A549 (cell line): ENCODE data around the gene KIF1C. TPM values are rescaled to one million over a fixed set of nuclear protein-coding genes. Genes with fewer than 3 reads are reported as not detected.

Source experiments
- ATAC-seq, 2 experiments: fragments of 200-7000 bp in 1 of 2; fragments of >200 bp in 1 of 2; cut with Nextera tagmentation in 1 of 2; cut with Tn5 transposase in 1 of 2; 3 replicates each; pipeline versions ENCODE4 v1.8.0 to v1.9.1; 2018 to 2020; ENCODE audit warnings: mild to moderate bottlenecking in 1 of 2, moderate library complexity in 1 of 2
- CTCF ChIA-PET: fragments of 300-600 bp; sonication (Branson Sonifier 250); formaldehyde crosslinking; extraction: SDS; loops from one replicate; lab custom pipeline; 2021; ENCODE audit warnings: antibody characterized with exemption, inconsistent platforms; lab: Yijun Ruan, JAX
- POLR2A ChIA-PET: fragments of 350-600 bp; formaldehyde crosslinking; extraction: SDS; loops from one replicate; lab custom pipeline; 2021; ENCODE audit warnings: antibody characterized with exemption, inconsistent platforms; lab: Yijun Ruan, JAX
- DNase-seq, 2 experiments: peaks; one replicate each; pipeline versions ENCODE4 v3.0.0 to v3.0.0-alpha.2; 2011 to 2016; ENCODE audit warnings: low read depth in 1 of 2, low spot score in 1 of 2
- FAIRE-seq: peaks from 2 replicates; lab custom pipeline; 2011; peaks lifted over from hg19 to GRCh38; lab: Jason Lieb, UNC
- H3K27ac ChIP-seq, 2 experiments: fragments of >200 bp; sonication (Bioruptor Twin); formaldehyde crosslinking; 3 replicates each; pipeline ENCODE4 v1.5.1; 2016 to 2017
- H3K4me1 ChIP-seq: fragments of >200 bp; sonication (Bioruptor Twin); formaldehyde crosslinking; 3 replicates; pipeline ENCODE4 v1.6.1; 2016
- H3K4me2 ChIP-seq: fragments of >200 bp; sonication (Bioruptor Twin); formaldehyde crosslinking; 3 replicates; pipeline ENCODE4 v1.6.1; 2016
- H3K4me3 ChIP-seq: fragments of >200 bp; sonication (Bioruptor Twin); formaldehyde crosslinking; 3 replicates; pipeline ENCODE4 v1.5.1; 2016
- H3K9me3 ChIP-seq: fragments of >200 bp; sonication (Bioruptor Twin); formaldehyde crosslinking; 3 replicates; pipeline ENCODE4 v1.6.1; 2016
- CEBPB ChIP-seq, 2 experiments: fragments of >200 bp in 1 of 2; sonication (Bioruptor Twin) in 1 of 2; formaldehyde crosslinking in 1 of 2; IDR thresholded peaks; 2 replicates each; pipeline ENCODE4 v1.6.1; 2012 to 2016
- CHD2 ChIP-seq: fragments of 150-350 bp; IDR thresholded peaks from 2 replicates; pipeline ENCODE4 v1.6.1; 2014; ENCODE audit warnings: low read length; ENCODE audit not compliant: partially characterized antibody
- EHF ChIP-seq: fragments of 250-450 bp; sonication (Bioruptor Pico); IDR thresholded peaks from 2 replicates; pipeline ENCODE4 v1.5.0; 2020; ENCODE audit warnings: mild to moderate bottlenecking
- FOSB ChIP-seq: fragments of 250-450 bp; sonication (Bioruptor Pico); IDR thresholded peaks from 2 replicates; pipeline ENCODE4 v1.5.0; 2020; ENCODE audit warnings: mild to moderate bottlenecking, moderate library complexity
- FOSL2 ChIP-seq, 2 experiments: fragments of 450-650 bp in 1 of 2; fragments of >200 bp in 1 of 2; sonication (Bioruptor Twin) in 1 of 2; formaldehyde crosslinking; IDR thresholded peaks; 2 replicates each; pipeline versions ENCODE4 v1.5.0 to v1.6.1; 2016 to 2020; ENCODE audit warnings: mild to moderate bottlenecking in 1 of 2, moderate library complexity in 1 of 2
- FOXS1 ChIP-seq: fragments of 250-450 bp; sonication (Bioruptor Pico); IDR thresholded peaks from 2 replicates; pipeline ENCODE4 v1.5.0; 2020; ENCODE audit warnings: mild to moderate bottlenecking, moderate library complexity
- HOXA7 ChIP-seq: fragments of 250-450 bp; sonication (Bioruptor Pico); IDR thresholded peaks from 2 replicates; pipeline ENCODE4 v1.5.0; 2020; ENCODE audit warnings: mild to moderate bottlenecking, moderate library complexity
- HOXB5 ChIP-seq: fragments of 250-450 bp; sonication (Bioruptor Pico); IDR thresholded peaks from 2 replicates; pipeline ENCODE4 v1.5.0; 2020; ENCODE audit warnings: mild to moderate bottlenecking, moderate library complexity
- JUN ChIP-seq, 2 experiments: fragments of >200 bp; sonication (Bioruptor Twin); formaldehyde crosslinking; IDR thresholded peaks; 2 replicates in 1 of 2; 3 replicates in 1 of 2; pipeline ENCODE4 v1.6.1; 2016 to 2017
- KDM1A ChIP-seq: fragments of 200-600 bp; sonication (generic); IDR thresholded peaks from 2 replicates; pipeline ENCODE4 v1.6.1; 2016; ENCODE audit warnings: low read depth, mild to moderate bottlenecking
- MAZ ChIP-seq: fragments of 150-350 bp; IDR thresholded peaks from 2 replicates; pipeline ENCODE4 v1.6.1; 2014; ENCODE audit warnings: antibody characterized with exemption, low read depth, low read length, borderline replicate concordance
- MYC ChIP-seq: IDR thresholded peaks from 2 replicates; pipeline ENCODE4 v1.6.1; 2012; ENCODE audit warnings: mild to moderate bottlenecking, inconsistent platforms, low read length, improper control_type of control experiment, borderline replicate concordance
- PHF8 ChIP-seq: fragments of 200-600 bp; sonication (generic); IDR thresholded peaks from 2 replicates; pipeline ENCODE4 v1.6.1; 2016; ENCODE audit warnings: low read depth, mild to moderate bottlenecking, antibody characterized with exemption, moderate library complexity, borderline replicate concordance
- POLR2A ChIP-seq: IDR thresholded peaks from 2 replicates; pipeline ENCODE4 v1.6.1; 2012; ENCODE audit warnings: mild to moderate bottlenecking, low read length
- WGBS: methylation state at CpG from one replicate; pipeline ENCODE4 v1.1.6; 2017; ENCODE audit errors: missing lambda C conversion rate; 5-methylcytosine and 5-hydroxymethylcytosine counted together
- polyA plus RNA-seq, 4 experiments: library from polyadenylated mRNA; depleted of rRNA in 3 of 4; stranded (reverse); fragments of >200 nt; fragmentation: RNase III in 1 of 4; extraction: RNeasy Plus Mini Kit Qiagen cat#74134 plus additional on column Dnase treatment in 1 of 4; gene quantifications; 2 replicates in 3 of 4; 3 replicates in 1 of 4; pipeline ENCODE4 v1.2.3, GENCODE V29; 2011 to 2017
- TF ChIP-seq, protein P1 (sequence below): fragments of >200 bp; sonication (Bioruptor Twin); formaldehyde crosslinking; IDR thresholded peaks from 2 replicates; pipeline ENCODE4 v1.6.1; 2016
- TF ChIP-seq, protein P2 (sequence below): IDR thresholded peaks from 2 replicates; pipeline ENCODE4 v1.6.1; 2012
- TF ChIP-seq, protein P3 (sequence below): IDR thresholded peaks from 2 replicates; pipeline ENCODE4 v1.6.1; 2012; ENCODE audit warnings: low read depth, borderline replicate concordance
- TF ChIP-seq, protein P4 (sequence below): fragments of 450-650 bp; IDR thresholded peaks from 2 replicates; pipeline ENCODE4 v1.6.1; 2014; ENCODE audit warnings: antibody characterized with exemption
- TF ChIP-seq, protein P5 (sequence below): fragments of 200-600 bp; sonication (generic); IDR thresholded peaks from 2 replicates; pipeline ENCODE4 v1.6.1; 2016; ENCODE audit warnings: antibody characterized with exemption, mild to moderate bottlenecking, moderate library complexity
- TF ChIP-seq, protein P6 (sequence below): fragments of >200 bp; sonication (Bioruptor Twin); formaldehyde crosslinking; IDR thresholded peaks from 3 replicates; pipeline ENCODE4 v1.6.1; 2016
- TF ChIP-seq, protein P7 (sequence below): IDR thresholded peaks from 2 replicates; pipeline ENCODE4 v1.6.1; 2012

Gene KIF1C
- polyA plus RNA-seq, 2 of the 4 experiments (the other 2 are of a cell fraction): 48.4 to 77.4 TPM

DNA sequence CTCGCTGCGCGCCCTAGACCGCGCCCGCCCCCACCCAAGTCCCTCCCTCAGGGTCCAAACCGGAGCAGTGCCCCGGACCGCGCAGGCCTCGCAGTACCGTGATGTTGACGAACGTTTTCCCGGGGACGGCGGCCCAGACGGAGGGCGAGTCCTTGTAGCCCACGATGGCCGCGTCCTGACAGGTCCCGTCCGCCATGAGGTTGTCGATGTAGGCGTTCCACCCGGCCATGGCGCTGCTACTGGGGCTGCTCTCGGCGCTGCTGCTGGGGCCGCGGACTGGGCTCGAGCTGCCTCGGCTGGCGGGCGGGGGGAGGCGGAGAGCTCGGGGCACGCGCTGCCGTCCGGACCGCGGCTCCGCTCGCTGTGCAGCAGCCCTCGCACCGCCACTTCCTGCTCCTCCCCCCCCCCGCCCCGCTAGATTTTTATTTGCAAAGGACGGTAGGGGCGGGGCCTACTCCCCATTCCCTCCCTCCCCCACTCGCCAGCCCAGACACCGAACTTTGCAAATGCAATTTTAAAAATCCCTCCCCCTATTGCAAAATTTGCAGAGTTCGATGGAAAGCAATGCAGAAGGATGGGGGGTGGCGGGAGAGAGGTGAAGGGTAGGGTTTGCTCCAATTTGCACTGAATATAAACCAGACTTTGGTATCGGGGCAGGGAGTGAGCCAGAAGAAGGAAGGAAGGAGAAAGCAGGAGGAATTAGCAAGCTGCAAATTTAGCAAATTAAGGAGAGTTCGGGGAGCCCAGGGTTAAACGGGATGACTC, 49.4 kb upstream of the KIF1C start, which contains the start of gene PFN1:
PFN1 (minus strand) TSS at position 365 of the 765 bp plus-strand sequence; CDS start at position 229, 136 bp downstream.
- Histone ChIP-seq H3K27ac (peak within 1 kb of the TSS; percentile 99), H3K4me1 (peaks cover 54% of the 10 kb centered on the region), H3K4me3 (peak within 1 kb of the TSS; percentile 98), H3K9me3 (no peaks in the 10 kb centered on the region), H3K4me2 (peak within 1 kb of the TSS; percentile 99)
- DNase-seq (peak; percentile 90 to 95), ATAC-seq (peak; percentile 28 to 44), FAIRE-seq (no peak)
- ChIA-PET CTCF (interaction anchor here (0.6 to 1.9 kb wide), 5 partner anchors 16 to 39 kb away, joined by 3 to 7 read pairs (median 3); partner anchors contain the start of genes CAMTA2 and SPAG7), POLR2A (interaction anchor here (0.9 to 5.3 kb wide), 8 partner anchors 8 to 238 kb away, joined by 3 to 68 read pairs (median 6); partner anchors contain the start of genes ARRB2, INCA1, KIF1C and RNF167)
- under 1% methylated on average over 47 of the region's 59 CpGs for WGBS
- TF ChIP-seq FOSB (CRISPR knock-in tag): no peak
- peak; percentile 85 for TF ChIP-seq MYC
- TF ChIP-seq MAZ: peak; percentile 81; the same call in 1 of the 2 replicates
- no peak for TF ChIP-seq FOXS1 (CRISPR knock-in tag)
- peak; percentile 78 to 99 for TF ChIP-seq JUN (IDR thresholded peaks at IDR 0.05)
- TF ChIP-seq, protein P1, sequence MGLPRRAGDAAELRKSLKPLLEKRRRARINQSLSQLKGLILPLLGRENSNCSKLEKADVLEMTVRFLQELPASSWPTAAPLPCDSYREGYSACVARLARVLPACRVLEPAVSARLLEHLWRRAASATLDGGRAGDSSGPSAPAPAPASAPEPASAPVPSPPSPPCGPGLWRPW: peak; percentile 47; the same call in 1 of the 2 replicates
- TF ChIP-seq, protein P2, sequence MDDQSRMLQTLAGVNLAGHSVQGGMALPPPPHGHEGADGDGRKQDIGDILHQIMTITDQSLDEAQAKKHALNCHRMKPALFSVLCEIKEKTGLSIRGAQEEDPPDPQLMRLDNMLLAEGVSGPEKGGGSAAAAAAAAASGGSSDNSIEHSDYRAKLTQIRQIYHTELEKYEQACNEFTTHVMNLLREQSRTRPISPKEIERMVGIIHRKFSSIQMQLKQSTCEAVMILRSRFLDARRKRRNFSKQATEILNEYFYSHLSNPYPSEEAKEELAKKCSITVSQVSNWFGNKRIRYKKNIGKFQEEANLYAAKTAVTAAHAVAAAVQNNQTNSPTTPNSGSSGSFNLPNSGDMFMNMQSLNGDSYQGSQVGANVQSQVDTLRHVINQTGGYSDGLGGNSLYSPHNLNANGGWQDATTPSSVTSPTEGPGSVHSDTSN: peak; percentile 49; the same call in 1 of the 2 replicates
- TF ChIP-seq, protein P3, sequence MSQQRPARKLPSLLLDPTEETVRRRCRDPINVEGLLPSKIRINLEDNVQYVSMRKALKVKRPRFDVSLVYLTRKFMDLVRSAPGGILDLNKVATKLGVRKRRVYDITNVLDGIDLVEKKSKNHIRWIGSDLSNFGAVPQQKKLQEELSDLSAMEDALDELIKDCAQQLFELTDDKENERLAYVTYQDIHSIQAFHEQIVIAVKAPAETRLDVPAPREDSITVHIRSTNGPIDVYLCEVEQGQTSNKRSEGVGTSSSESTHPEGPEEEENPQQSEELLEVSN: peak; percentile 25; the same call in 1 of the 2 replicates
- peak; percentile 52 for TF ChIP-seq CHD2
- TF ChIP-seq EHF (CRISPR knock-in tag): no peak
- TF ChIP-seq HOXA7 (CRISPR knock-in tag): no peak
- TF ChIP-seq, protein P4, sequence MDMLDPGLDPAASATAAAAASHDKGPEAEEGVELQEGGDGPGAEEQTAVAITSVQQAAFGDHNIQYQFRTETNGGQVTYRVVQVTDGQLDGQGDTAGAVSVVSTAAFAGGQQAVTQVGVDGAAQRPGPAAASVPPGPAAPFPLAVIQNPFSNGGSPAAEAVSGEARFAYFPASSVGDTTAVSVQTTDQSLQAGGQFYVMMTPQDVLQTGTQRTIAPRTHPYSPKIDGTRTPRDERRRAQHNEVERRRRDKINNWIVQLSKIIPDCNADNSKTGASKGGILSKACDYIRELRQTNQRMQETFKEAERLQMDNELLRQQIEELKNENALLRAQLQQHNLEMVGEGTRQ: peak; percentile 30; the same call in 1 of the 2 replicates
- TF ChIP-seq HOXB5 (CRISPR knock-in tag): 0 out of 2 replicates have a peak, but pooled peaks have one; percentile 16
- TF ChIP-seq, protein P5, sequence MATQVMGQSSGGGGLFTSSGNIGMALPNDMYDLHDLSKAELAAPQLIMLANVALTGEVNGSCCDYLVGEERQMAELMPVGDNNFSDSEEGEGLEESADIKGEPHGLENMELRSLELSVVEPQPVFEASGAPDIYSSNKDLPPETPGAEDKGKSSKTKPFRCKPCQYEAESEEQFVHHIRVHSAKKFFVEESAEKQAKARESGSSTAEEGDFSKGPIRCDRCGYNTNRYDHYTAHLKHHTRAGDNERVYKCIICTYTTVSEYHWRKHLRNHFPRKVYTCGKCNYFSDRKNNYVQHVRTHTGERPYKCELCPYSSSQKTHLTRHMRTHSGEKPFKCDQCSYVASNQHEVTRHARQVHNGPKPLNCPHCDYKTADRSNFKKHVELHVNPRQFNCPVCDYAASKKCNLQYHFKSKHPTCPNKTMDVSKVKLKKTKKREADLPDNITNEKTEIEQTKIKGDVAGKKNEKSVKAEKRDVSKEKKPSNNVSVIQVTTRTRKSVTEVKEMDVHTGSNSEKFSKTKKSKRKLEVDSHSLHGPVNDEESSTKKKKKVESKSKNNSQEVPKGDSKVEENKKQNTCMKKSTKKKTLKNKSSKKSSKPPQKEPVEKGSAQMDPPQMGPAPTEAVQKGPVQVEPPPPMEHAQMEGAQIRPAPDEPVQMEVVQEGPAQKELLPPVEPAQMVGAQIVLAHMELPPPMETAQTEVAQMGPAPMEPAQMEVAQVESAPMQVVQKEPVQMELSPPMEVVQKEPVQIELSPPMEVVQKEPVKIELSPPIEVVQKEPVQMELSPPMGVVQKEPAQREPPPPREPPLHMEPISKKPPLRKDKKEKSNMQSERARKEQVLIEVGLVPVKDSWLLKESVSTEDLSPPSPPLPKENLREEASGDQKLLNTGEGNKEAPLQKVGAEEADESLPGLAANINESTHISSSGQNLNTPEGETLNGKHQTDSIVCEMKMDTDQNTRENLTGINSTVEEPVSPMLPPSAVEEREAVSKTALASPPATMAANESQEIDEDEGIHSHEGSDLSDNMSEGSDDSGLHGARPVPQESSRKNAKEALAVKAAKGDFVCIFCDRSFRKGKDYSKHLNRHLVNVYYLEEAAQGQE: no peak
- peak; percentile 94 for TF ChIP-seq POLR2A
- peak; percentile 95 for TF ChIP-seq PHF8
- TF ChIP-seq, protein P6, sequence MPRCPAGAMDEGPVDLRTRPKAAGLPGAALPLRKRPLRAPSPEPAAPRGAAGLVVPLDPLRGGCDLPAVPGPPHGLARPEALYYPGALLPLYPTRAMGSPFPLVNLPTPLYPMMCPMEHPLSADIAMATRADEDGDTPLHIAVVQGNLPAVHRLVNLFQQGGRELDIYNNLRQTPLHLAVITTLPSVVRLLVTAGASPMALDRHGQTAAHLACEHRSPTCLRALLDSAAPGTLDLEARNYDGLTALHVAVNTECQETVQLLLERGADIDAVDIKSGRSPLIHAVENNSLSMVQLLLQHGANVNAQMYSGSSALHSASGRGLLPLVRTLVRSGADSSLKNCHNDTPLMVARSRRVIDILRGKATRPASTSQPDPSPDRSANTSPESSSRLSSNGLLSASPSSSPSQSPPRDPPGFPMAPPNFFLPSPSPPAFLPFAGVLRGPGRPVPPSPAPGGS: peak; percentile 94
- TF ChIP-seq, protein P7, sequence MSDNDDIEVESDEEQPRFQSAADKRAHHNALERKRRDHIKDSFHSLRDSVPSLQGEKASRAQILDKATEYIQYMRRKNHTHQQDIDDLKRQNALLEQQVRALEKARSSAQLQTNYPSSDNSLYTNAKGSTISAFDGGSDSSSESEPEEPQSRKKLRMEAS: peak; percentile 52
- TF ChIP-seq KDM1A: peak; percentile 45; the same call in 1 of the 2 replicates
- TF ChIP-seq FOSL2 (IDR thresholded peaks at IDR 0.05): peak; percentile 25; the same call in 1 of the 2 replicates
- no peak; the same call in 1 of the 2 replicates for TF ChIP-seq FOSL2 (CRISPR knock-in tag; IDR thresholded peaks at IDR 0.05)
- TF ChIP-seq CEBPB (IDR thresholded peaks at IDR 0.05): peak; percentile 95 to 99
